ENCODE data around the gene RAB40B.

DNA sequence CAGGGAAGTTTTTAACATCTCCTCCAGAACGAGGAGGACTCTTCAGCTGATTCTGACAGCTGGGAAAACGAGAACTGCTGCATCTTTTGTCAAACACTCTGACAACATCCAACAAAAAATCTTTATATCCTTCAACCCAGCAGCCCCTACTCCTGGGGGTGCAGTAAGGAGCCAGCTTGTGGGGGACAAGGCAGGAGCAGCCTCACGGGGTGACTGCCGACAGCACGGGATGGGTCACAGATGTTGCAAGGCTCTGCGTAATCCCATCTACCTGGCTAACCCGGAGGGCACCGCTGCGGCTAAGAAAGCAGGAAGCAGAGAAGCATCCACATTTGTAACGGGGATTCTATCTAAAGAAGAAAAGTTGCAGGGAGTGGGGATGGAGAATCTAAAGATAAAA is 78.9 kb downstream of the RAB40B start:
- TF ChIP-seq EZH2 (IDR thresholded peaks at IDR 0.05) = no peak
- no peak for TF ChIP-seq RAD21 (IDR thresholded peaks at IDR 0.05; ENCODE audit: low read depth)
- TF ChIP-seq POLR2AphosphoS5 (IDR thresholded peaks at IDR 0.05; ENCODE audit: low read depth, low read length) = no peak
- TF ChIP-seq, protein P1, sequence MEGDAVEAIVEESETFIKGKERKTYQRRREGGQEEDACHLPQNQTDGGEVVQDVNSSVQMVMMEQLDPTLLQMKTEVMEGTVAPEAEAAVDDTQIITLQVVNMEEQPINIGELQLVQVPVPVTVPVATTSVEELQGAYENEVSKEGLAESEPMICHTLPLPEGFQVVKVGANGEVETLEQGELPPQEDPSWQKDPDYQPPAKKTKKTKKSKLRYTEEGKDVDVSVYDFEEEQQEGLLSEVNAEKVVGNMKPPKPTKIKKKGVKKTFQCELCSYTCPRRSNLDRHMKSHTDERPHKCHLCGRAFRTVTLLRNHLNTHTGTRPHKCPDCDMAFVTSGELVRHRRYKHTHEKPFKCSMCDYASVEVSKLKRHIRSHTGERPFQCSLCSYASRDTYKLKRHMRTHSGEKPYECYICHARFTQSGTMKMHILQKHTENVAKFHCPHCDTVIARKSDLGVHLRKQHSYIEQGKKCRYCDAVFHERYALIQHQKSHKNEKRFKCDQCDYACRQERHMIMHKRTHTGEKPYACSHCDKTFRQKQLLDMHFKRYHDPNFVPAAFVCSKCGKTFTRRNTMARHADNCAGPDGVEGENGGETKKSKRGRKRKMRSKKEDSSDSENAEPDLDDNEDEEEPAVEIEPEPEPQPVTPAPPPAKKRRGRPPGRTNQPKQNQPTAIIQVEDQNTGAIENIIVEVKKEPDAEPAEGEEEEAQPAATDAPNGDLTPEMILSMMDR (IDR thresholded peaks at IDR 0.05 in 2 of 3, conservative IDR thresholded peaks at IDR 0.05 in 1 of 3; ENCODE audit: borderline replicate concordance in 1 of 3, insufficient read depth in 1 of 3, low read depth in 2 of 3, low read length in 2 of 3) = no peak
- TF ChIP-seq POLR2A (IDR thresholded peaks at IDR 0.05; ENCODE audit: borderline replicate concordance, extremely low read depth, insufficient read depth, insufficient read length) = no peak
- TF ChIP-seq ZNF274 (IDR thresholded peaks at IDR 0.05; ENCODE audit: low read depth, low read length) = no peak
- TF ChIP-seq EZH2phosphoT487 (IDR thresholded peaks at IDR 0.05; ENCODE audit: borderline replicate concordance) = no peak
- TF ChIP-seq REST (IDR thresholded peaks at IDR 0.05; ENCODE audit: low read depth) = no peak
- no peak for TF ChIP-seq MAX (IDR thresholded peaks at IDR 0.05)
- TF ChIP-seq ZFX (IDR thresholded peaks at IDR 0.05) = no peak
